HepG2 (cell line): ENCODE results near the gene OSBPL9.

Experiments
- DR1 ChIP-seq: sonication (generic); formaldehyde crosslinking; IDR thresholded peaks from 2 replicates; pipeline ENCODE4 v1.8.0; 2021; ENCODE audit warnings: mild to moderate bottlenecking, missing genetic modification reagents, inconsistent platforms
- HNRNPL ChIP-seq: fragments of 200-400 bp; formaldehyde crosslinking; IDR thresholded peaks from 2 replicates; pipeline ENCODE4 v1.6.1; 2017; ENCODE audit warnings: mild to moderate bottlenecking, low read depth, low read length
- HOXA7 ChIP-seq: sonication (generic); formaldehyde crosslinking; IDR thresholded peaks from 2 replicates; pipeline ENCODE4 v1.8.1; 2022; ENCODE audit warnings: mild to moderate bottlenecking, missing genetic modification reagents, moderate library complexity
- HOXA9 ChIP-seq: sonication (generic); formaldehyde crosslinking; IDR thresholded peaks from 2 replicates; pipeline ENCODE4 v1.8.1; 2022; ENCODE audit warnings: missing genetic modification reagents, mild to moderate bottlenecking, moderate library complexity, borderline replicate concordance
- KDM5B ChIP-seq: sonication (generic); formaldehyde crosslinking; IDR thresholded peaks from 2 replicates; pipeline ENCODE4 v1.4.0; 2020; ENCODE audit warnings: missing genetic modification reagents, mild to moderate bottlenecking, borderline replicate concordance
- MAFK ChIP-seq, 2 experiments: IDR thresholded peaks in 1 of 2; conservative IDR thresholded peaks in 1 of 2; 2 replicates each; pipeline ENCODE4 v1.6.1; 2011; ENCODE audit warnings: improper control_type of control experiment in 2 of 2, low read length in 2 of 2
- MEIS2 ChIP-seq: sonication (generic); formaldehyde crosslinking; IDR thresholded peaks from 2 replicates; pipeline ENCODE4 v1.9.0; 2021; ENCODE audit warnings: mild to moderate bottlenecking, missing genetic modification reagents
- POLR2A ChIP-seq, 2 experiments: IDR thresholded peaks; 2 replicates each; pipeline ENCODE4 v1.6.1; 2011; ENCODE audit warnings: low read depth in 2 of 2, low read length in 2 of 2, mild to moderate bottlenecking in 1 of 2, moderate library complexity in 1 of 2; ENCODE audit not compliant: insufficient read depth in 1 of 2
- REL ChIP-seq: sonication (generic); formaldehyde crosslinking; conservative IDR thresholded peaks from 2 replicates; pipeline ENCODE4 v1.8.0; 2022; ENCODE audit warnings: mild to moderate bottlenecking, missing genetic modification reagents, moderate library complexity
- SYNCRIP ChIP-seq: fragments of 200-400 bp; formaldehyde crosslinking; IDR thresholded peaks from 2 replicates; pipeline ENCODE4 v1.6.1; 2018; ENCODE audit warnings: mild to moderate bottlenecking, low read depth, low read length; ENCODE audit not compliant: insufficient read depth
- TF ChIP-seq, protein P1 (sequence below): sonication (generic); formaldehyde crosslinking; IDR thresholded peaks from 2 replicates; pipeline ENCODE4 v1.5.1; 2020; ENCODE audit warnings: mild to moderate bottlenecking, missing genetic modification reagents, borderline replicate concordance
- TF ChIP-seq, protein P2 (sequence below): IDR thresholded peaks from 2 replicates; pipeline ENCODE4 v1.6.1; 2016; ENCODE audit warnings: low read depth, missing genetic modification reagents, missing compliant biosample characterization
- TF ChIP-seq, protein P3 (sequence below): sonication (generic); formaldehyde crosslinking; IDR thresholded peaks from 2 replicates; pipeline ENCODE4 v1.5.0; 2020; ENCODE audit warnings: mild to moderate bottlenecking, missing genetic modification reagents, moderate library complexity
- TF ChIP-seq, protein P4 (sequence below): IDR thresholded peaks from 2 replicates; pipeline ENCODE4 v1.6.1; 2012; ENCODE audit warnings: low read length, improper control_type of control experiment

GRCh38 chr1:51652599-51652998, 35.7 kb downstream of the OSBPL9 start:
- TF ChIP-seq HOXA9 (CRISPR knock-in tag), result no peak
- no peak for TF ChIP-seq HOXA7
- TF ChIP-seq DR1 (CRISPR knock-in tag), result no peak
- TF ChIP-seq SYNCRIP, result no peak
- TF ChIP-seq, protein P1, sequence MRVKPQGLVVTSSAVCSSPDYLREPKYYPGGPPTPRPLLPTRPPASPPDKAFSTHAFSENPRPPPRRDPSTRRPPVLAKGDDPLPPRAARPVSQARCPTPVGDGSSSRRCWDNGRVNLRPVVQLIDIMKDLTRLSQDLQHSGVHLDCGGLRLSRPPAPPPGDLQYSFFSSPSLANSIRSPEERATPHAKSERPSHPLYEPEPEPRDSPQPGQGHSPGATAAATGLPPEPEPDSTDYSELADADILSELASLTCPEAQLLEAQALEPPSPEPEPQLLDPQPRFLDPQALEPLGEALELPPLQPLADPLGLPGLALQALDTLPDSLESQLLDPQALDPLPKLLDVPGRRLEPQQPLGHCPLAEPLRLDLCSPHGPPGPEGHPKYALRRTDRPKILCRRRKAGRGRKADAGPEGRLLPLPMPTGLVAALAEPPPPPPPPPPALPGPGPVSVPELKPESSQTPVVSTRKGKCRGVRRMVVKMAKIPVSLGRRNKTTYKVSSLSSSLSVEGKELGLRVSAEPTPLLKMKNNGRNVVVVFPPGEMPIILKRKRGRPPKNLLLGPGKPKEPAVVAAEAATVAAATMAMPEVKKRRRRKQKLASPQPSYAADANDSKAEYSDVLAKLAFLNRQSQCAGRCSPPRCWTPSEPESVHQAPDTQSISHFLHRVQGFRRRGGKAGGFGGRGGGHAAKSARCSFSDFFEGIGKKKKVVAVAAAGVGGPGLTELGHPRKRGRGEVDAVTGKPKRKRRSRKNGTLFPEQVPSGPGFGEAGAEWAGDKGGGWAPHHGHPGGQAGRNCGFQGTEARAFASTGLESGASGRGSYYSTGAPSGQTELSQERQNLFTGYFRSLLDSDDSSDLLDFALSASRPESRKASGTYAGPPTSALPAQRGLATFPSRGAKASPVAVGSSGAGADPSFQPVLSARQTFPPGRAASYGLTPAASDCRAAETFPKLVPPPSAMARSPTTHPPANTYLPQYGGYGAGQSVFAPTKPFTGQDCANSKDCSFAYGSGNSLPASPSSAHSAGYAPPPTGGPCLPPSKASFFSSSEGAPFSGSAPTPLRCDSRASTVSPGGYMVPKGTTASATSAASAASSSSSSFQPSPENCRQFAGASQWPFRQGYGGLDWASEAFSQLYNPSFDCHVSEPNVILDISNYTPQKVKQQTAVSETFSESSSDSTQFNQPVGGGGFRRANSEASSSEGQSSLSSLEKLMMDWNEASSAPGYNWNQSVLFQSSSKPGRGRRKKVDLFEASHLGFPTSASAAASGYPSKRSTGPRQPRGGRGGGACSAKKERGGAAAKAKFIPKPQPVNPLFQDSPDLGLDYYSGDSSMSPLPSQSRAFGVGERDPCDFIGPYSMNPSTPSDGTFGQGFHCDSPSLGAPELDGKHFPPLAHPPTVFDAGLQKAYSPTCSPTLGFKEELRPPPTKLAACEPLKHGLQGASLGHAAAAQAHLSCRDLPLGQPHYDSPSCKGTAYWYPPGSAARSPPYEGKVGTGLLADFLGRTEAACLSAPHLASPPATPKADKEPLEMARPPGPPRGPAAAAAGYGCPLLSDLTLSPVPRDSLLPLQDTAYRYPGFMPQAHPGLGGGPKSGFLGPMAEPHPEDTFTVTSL, result no peak
- TF ChIP-seq, protein P2, sequence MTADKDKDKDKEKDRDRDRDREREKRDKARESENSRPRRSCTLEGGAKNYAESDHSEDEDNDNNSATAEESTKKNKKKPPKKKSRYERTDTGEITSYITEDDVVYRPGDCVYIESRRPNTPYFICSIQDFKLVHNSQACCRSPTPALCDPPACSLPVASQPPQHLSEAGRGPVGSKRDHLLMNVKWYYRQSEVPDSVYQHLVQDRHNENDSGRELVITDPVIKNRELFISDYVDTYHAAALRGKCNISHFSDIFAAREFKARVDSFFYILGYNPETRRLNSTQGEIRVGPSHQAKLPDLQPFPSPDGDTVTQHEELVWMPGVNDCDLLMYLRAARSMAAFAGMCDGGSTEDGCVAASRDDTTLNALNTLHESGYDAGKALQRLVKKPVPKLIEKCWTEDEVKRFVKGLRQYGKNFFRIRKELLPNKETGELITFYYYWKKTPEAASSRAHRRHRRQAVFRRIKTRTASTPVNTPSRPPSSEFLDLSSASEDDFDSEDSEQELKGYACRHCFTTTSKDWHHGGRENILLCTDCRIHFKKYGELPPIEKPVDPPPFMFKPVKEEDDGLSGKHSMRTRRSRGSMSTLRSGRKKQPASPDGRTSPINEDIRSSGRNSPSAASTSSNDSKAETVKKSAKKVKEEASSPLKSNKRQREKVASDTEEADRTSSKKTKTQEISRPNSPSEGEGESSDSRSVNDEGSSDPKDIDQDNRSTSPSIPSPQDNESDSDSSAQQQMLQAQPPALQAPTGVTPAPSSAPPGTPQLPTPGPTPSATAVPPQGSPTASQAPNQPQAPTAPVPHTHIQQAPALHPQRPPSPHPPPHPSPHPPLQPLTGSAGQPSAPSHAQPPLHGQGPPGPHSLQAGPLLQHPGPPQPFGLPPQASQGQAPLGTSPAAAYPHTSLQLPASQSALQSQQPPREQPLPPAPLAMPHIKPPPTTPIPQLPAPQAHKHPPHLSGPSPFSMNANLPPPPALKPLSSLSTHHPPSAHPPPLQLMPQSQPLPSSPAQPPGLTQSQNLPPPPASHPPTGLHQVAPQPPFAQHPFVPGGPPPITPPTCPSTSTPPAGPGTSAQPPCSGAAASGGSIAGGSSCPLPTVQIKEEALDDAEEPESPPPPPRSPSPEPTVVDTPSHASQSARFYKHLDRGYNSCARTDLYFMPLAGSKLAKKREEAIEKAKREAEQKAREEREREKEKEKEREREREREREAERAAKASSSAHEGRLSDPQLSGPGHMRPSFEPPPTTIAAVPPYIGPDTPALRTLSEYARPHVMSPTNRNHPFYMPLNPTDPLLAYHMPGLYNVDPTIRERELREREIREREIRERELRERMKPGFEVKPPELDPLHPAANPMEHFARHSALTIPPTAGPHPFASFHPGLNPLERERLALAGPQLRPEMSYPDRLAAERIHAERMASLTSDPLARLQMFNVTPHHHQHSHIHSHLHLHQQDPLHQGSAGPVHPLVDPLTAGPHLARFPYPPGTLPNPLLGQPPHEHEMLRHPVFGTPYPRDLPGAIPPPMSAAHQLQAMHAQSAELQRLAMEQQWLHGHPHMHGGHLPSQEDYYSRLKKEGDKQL, result no peak
- no peak for TF ChIP-seq MEIS2 (CRISPR knock-in tag)
- no peak for TF ChIP-seq POLR2A (IDR thresholded peaks at IDR 0.05; ENCODE audit: insufficient read depth in 1 of 2, low read depth in 2 of 2, low read length in 2 of 2)
- TF ChIP-seq HNRNPL, result no peak
- TF ChIP-seq, protein P3, sequence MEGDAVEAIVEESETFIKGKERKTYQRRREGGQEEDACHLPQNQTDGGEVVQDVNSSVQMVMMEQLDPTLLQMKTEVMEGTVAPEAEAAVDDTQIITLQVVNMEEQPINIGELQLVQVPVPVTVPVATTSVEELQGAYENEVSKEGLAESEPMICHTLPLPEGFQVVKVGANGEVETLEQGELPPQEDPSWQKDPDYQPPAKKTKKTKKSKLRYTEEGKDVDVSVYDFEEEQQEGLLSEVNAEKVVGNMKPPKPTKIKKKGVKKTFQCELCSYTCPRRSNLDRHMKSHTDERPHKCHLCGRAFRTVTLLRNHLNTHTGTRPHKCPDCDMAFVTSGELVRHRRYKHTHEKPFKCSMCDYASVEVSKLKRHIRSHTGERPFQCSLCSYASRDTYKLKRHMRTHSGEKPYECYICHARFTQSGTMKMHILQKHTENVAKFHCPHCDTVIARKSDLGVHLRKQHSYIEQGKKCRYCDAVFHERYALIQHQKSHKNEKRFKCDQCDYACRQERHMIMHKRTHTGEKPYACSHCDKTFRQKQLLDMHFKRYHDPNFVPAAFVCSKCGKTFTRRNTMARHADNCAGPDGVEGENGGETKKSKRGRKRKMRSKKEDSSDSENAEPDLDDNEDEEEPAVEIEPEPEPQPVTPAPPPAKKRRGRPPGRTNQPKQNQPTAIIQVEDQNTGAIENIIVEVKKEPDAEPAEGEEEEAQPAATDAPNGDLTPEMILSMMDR, result no peak
- no peak for TF ChIP-seq MAFK (conservative IDR thresholded peaks at IDR 0.05 in 1 of 2, IDR thresholded peaks at IDR 0.05 in 1 of 2; ENCODE audit: low read length in 2 of 2)
- TF ChIP-seq, protein P4, sequence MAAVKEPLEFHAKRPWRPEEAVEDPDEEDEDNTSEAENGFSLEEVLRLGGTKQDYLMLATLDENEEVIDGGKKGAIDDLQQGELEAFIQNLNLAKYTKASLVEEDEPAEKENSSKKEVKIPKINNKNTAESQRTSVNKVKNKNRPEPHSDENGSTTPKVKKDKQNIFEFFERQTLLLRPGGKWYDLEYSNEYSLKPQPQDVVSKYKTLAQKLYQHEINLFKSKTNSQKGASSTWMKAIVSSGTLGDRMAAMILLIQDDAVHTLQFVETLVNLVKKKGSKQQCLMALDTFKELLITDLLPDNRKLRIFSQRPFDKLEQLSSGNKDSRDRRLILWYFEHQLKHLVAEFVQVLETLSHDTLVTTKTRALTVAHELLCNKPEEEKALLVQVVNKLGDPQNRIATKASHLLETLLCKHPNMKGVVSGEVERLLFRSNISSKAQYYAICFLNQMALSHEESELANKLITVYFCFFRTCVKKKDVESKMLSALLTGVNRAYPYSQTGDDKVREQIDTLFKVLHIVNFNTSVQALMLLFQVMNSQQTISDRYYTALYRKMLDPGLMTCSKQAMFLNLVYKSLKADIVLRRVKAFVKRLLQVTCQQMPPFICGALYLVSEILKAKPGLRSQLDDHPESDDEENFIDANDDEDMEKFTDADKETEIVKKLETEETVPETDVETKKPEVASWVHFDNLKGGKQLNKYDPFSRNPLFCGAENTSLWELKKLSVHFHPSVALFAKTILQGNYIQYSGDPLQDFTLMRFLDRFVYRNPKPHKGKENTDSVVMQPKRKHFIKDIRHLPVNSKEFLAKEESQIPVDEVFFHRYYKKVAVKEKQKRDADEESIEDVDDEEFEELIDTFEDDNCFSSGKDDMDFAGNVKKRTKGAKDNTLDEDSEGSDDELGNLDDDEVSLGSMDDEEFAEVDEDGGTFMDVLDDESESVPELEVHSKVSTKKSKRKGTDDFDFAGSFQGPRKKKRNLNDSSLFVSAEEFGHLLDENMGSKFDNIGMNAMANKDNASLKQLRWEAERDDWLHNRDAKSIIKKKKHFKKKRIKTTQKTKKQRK, result no peak
- no peak for TF ChIP-seq KDM5B (CRISPR knock-in tag)
- no peak for TF ChIP-seq REL (CRISPR knock-in tag)
